ENCODE measurements around the gene PANK3.
"Not testable (repeated sequence)": the region's sequence is repeated elsewhere in the genome, so short reads cannot be mapped to it uniquely, and the experiment has no call there.

Gene PANK3

DNA sequence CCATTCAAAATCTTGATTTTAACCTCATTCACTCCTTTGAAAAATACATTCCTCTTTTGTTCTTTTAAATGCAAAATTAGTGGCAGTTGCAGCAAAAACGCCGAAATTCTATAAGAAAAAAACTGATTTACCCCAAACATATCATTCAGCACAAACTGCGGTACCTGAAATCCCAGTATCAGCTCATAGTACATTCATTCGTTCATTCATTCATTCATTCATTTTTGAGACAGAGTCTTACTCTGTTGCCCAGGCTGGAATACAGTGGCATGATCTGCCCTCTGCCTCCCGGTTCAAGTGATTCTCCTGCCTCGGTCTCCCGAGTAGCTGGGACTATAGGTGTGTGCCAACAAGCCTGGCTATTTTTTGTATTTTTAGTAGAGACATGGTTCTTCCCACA lies 29.6 kb downstream of the PANK3 start:
- DNase-seq: no peak

DNA sequence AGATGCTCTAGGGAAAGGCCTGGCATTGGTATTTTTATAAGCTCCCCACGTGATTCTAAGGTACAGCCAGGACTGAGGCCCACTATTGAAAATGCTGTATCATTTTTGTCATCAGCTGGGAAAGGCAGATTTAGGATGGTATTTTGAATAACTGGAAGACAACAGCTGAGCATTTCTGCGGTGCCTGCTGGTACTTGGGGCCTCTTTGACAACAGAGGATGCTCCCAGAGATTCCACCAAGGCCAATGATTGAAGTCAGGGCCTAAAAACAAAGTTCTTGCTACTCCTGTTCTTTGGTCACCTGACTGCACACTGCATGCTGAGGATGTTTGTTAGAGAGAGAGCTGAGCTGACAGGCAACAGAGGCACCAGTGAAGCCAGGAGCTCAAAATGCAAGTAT lies 42.0 kb downstream of the PANK3 start:
- DNase-seq: no peak

DNA sequence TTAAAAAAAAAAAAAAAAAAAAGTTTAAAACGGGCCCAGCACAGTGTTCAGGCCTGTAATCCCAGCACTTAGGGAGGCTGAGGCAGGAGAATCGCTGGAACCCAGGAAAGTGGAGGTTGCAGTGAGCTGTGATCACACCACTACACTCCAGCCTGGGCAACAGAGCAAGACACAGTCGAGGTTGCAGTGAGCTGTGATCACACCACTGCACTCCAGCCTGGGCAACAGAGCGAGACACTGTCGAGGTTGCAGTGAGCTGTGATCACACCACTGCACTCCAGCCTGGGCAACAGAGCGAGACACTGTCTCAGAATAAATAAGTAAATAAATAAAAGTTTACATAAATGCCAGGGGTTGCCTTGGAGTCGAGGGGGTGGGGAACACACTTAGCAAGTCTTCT lies 44.8 kb downstream of the PANK3 start:
- DNase-seq: not testable (repeated sequence)

DNA sequence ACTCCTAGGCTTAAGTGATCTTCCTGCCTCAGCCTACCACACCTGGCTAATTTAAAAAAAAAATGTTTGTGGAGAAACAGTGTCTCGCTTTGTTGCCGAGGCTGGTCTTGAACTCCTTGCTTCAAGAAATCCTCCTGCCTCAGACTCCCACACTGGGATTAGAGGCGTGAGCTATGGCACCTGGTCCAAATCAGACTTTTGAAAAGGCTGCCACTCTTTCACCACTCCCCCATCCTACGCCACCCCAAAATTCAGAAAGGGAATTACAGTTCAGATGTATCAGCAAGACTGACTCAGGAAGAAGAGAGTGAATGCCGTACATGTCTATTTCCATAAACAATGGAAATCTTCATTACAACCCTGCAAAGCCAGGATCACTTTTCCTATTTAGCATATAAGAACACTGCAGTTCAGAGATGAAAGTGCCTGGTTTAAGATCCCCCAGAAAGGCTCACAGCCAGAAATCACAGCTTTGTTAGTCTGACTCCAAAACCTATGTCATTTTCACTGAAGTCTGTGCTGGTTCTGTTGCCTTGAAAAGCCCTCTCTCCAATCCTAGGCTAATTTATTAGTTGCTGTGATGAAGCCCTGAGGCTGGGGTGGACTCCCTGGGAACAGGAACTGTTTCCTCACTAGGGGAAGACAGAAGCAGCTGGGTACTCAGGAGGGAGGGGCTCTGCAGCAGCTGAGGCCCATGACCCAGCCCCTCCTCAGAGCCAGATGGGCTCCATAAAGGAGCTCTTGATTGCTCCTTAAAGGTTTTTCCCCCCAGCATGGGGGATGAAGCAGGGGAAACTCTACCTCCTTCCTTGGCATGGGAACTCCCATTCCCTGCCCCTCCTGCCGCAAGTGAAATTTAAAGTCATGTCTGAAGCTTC lies 46.9 kb downstream of the PANK3 start:
- no peak for DNase-seq

- no peak for DNase-seq
Measured at GRCh38 chr5:168531191-168531590, 48.0 kb downstream of the PANK3 start.

DNA sequence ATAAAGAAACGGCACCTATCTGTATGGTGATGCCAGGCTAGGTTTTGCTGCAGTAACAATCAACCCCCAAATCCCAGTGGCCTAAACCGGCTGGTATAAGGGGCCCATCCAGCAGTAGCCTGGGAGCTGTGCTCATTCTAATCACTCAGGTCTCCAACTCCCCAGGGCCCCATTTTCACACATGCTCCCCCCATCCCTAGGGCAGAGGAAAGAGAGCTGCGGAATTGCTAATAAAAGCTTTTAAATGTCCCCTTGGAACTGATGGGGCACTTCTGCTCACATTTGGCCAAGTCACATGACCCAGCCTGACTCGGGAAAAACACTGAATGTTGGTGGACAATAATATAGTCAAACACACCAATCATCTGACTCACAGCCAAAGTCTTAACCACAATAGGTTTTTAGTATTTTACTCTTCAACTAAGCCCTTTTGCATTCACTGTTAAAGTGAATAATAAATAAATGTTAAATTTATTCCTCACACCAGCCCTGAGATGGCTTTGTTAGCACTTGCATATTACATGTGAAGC lies 48.5 kb downstream of the PANK3 start:
- DNase-seq: no peak

DNA sequence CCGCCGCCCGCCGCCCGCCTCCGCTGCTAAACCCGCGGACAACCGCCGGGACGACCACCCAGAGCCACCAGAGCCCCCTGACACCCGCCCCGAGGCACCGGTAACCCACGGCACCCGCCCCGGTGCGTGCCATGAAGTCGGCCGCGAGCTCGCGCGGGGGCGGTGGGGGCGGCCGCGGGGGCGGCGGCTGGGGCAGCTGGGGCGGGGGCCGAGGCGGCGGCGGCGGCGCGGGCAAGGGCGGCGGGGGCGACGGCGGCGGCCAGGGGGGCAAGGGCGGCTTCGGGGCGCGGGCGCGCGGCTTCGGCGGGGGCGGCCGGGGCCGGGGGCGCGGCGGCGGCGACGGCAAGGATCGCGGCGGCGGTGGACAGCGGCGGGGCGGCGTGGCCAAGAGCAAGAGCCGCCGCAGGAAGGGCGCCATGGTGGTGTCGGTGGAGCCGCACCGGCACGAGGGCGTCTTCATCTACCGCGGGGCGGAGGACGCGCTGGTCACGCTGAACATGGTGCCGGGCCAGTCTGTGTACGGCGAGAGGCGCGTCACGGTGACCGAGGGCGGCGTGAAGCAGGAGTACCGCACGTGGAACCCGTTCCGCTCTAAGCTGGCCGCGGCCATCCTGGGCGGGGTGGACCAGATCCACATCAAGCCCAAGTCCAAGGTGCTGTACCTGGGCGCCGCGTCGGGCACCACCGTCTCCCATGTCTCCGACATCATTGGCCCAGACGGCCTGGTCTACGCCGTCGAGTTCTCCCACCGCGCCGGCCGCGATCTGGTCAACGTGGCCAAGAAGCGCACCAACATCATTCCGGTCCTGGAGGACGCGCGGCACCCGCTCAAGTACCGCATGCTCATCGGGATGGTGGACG lies 49.6 kb downstream of the PANK3 start:
- DNase-seq: no peak

GRCh38 chr5:168528521-168529373 lies 50.4 kb downstream of the PANK3 start, which contains the start of gene FBLL1:
TSS of gene FBLL1 (plus strand) at chr5:168529305. CDS start at chr5:168529505, 200 bp downstream.
- no peak for DNase-seq

DNA sequence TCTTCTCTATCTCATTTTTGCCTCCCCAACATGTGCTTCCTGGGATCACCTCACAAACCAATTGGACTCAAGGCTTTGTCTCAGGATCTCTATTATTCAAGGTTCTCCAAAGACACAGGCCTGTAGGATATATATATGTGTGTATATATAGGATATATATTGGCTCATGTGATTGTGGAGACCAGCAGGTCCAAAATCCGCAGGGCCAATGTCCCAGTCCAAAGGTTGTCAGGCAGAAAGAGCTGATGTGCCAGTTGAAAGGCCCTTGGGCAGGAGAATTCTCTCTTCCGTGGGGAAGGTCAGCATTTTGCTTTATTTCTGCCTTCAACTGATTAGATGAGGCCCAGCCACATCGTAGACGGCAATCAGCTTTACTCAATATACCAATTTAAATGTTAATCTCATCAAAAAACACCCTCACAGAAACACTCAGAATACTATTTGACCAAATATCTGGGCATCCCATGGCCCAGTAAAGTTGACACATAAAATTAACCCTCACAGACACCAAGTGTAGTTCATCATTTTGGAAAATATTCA lies 51.3 kb downstream of the PANK3 start:
- no peak for DNase-seq

DNA sequence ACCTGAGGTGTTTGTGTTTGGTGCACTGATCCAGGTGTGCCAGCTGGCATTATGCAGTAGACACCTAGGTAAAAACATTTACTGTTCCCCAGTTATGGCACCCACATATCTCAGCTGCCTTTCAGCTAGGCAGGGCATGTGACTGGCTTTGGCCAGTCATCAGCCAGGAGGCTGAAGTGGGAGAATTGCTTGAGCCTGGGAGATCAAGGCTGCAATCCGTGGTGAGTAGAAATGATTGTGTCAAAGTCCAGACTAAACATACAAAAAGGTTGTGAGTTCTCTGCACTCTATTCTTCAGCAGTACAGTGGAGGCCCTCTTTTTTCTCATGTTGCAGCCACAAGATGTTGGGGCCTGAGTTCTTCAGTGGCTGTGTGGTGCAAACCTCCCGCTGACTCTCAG lies 53.3 kb downstream of the PANK3 start:
- DNase-seq: no peak

DNA sequence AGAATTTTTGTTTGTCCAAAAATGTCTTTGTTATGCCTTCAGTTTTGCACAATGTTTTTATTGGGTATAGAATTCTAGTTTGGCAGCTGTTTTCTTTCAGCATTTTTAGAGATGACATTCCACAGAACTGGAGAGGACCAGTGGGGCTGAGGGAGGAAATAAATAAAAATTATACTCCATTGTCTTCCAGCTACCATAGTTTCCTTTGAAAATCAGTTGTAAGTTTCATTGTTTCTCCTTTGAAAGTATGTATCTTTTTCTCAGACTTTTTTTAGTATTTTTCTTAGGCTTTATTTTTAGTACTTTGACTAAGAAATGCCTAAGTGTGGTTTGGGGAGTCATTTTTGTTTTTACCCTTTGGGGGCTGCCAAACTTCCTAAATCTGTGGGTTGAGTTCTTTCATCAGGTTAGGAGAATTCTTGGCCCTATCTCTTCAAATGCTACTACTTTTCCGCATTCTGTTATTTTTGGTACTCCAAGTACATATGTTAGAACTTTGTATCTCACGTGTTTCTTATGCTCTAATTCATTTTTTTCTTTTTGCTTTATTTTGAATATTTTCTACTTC lies 65.2 kb downstream of the PANK3 start:
- DNase-seq: no peak

DNA sequence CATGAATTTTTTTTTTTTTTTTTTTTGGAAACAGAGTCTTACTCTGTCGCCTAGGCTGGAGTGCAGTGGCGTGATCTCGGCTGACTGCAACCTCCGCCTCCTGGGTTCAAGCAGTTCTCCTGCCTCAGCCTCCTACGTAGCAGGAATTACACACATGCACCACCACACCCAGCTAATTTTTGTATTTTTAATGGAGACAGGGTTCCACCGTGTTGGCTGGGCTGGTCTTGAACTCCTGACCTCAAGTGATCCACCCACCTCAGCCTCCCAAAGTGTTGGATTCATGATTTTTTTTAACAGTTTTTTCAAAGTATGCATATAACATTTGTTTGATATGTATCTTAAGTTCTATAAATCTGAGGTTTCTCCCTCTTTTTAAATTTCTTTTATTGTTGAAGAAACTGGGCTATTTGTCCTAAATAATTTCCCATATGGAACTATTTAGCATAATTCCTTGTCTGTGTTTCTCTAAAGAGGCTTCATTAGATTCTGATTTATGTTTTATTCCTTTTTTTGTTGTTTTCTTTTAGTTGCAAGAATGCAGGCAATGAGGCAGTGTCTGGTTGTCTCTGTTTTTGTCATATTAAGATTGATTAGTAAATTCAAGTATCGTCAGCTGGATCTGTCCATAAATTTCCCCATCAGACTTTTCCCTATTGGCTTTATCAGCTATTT lies 76.5 kb downstream of the PANK3 start:
- DNase-seq: no peak
